CD4-positive, alpha-beta T cell treated with Interleukin-15 for 1 hour (primary cell): Measurements from ENCODE around the gene MYZAP.

Experiments
- DNase-seq: peaks from one replicate; pipeline ENCODE4 v3.0.0-alpha.2; 2020

Gene MYZAP

GRCh38 chr15:57631386-57632110 is 39.8 kb downstream of the MYZAP start:
- no peak for DNase-seq

- no peak for DNase-seq
These were observed 42.6 kb downstream of the MYZAP start for GRCh38 chr15:57634290-57634689.

- DNase-seq: no peak
These were observed 43.7 kb downstream of the MYZAP start for GRCh38 chr15:57635300-57635909.

- DNase-seq: no peak
These were observed 46.1 kb downstream of the MYZAP start for GRCh38 chr15:57637846-57638245.

DNA sequence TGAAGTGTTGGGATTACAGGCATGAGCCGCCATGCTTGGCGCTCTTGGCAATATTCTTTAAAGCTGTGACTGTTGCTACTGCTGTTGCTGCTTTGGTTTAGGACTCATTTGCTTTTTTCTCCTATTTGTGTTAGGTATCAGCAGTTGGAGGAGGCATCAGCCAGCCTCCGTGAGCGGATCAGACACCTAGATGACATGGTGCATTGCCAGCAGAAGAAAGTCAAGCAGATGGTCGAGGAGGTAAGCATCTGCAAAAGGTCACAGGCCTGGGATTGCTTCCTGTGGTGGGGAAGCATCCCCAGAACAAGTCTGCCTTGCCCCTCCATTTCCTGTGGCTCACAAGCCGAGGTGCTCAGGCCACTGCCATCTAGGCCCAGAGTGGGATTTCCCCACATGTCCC is 47.6 kb downstream of the MYZAP start:
- no peak for DNase-seq

- DNase-seq: no peak
These were observed 49.4 kb downstream of the MYZAP start for GRCh38 chr15:57640930-57641682.

- DNase-seq: no peak
These were observed 52.1 kb downstream of the MYZAP start for GRCh38 chr15:57643826-57644225.

DNA sequence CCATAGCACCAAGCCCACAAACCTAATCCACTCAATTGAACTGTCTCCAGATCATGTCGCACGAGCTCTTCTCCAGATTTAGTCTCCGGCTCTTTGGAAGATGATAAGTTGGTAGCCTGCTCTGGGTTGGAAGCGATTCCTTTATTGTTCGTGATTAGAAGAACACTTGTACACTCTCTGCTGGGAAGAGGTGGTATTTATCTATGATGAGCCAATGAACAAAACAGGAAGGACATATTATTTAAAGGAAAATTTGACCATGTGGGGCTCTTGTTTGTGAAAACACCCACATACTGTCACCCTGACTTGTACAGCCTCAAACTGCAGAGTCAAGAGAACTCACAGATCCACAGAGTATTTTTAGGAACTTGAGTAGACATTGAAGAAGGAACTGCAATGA is 54.4 kb downstream of the MYZAP start:
- DNase-seq: no peak

- no peak for DNase-seq
These were observed 55.5 kb downstream of the MYZAP start for GRCh38 chr15:57647071-57647790.

DNA sequence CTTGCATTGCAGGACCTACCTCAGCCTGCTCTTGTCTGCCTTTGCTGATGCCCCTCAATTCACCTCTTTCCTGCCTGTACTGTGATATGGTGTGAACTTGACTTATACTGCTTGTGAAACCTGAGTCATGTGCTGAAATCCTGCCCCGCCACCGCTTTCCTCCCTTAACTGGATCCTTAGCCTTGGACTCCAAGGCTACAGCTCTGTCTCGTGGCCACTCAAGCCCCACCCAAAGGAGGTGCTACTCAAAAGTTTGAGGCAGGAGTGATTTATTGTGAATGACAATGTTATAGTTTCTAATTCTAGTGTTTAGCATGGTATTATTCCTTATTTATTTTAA is 56.1 kb downstream of the MYZAP start:
- DNase-seq: no peak

- no peak for DNase-seq
These were observed 57.4 kb downstream of the MYZAP start for GRCh38 chr15:57649138-57649537.

DNA sequence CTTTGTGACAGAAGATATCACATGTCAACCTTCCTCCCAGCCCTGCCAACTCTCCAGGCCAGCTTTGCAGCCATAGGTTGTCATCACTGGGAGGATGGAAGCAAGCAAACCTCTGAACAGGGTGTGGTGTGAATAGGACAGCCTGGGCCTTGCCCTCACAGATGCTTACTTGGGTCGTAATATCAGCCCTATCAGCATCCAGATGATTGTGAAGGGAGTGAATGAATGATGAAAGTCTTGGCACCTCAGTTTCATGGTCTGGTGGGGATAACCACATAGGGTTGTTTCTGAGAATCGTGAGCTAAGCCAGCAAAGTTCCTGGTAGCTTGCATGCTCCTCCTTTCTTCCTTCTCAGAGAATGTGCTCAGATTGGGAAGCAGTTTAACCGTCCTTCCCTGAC is 59.7 kb downstream of the MYZAP start:
- no peak for DNase-seq

DNA sequence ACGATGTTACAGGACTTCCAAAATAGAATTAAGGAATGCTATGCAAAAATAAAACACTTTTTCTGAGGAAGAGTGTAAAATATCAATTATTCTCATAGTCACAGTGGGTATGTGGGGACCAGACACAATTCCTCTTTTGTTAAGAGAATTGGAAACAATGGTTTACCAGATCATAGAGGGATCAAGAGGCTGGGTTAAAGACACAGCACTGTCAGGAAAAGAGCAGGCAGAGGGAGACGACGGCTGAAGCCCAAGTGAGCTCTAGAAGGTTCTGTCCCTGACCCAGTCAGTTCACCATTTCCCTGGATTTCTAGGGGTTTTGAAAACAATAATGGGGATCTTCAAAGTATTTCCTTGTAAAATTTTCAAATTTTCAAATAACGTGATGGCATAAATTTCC is 60.8 kb downstream of the MYZAP start:
- DNase-seq: no peak

DNA sequence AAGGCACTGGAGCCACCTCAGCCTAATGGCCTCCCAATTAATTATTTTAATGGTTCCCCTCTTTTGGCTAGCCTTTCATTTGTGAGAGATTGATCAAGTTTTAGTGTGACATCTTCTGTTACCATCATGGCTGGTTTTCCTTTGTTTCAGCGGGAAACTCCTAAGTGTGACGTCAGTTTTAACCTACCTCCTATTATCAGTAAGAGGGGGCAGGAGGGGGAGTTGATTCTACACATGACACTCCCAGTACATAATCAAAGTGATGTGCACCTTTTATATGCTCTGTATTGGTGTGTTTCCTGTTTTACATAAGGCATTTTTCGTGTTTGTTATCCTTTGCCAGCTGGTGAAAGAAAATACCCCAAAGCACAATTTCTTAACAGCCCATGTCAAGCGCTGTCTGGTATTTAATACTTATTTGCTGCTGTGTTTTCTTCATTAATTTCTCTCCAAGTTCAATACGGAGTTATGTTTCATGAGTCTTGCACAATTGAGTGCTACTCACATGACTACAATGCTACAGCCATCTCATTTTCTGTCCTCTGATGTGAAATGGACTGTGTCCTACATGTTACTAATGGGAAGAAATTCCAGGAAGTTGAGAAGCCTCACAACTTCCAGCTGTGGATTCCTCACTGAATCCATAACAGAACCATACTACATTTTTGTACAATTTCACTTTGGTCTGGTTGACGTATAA is 62.6 kb downstream of the MYZAP start:
- no peak for DNase-seq

DNA sequence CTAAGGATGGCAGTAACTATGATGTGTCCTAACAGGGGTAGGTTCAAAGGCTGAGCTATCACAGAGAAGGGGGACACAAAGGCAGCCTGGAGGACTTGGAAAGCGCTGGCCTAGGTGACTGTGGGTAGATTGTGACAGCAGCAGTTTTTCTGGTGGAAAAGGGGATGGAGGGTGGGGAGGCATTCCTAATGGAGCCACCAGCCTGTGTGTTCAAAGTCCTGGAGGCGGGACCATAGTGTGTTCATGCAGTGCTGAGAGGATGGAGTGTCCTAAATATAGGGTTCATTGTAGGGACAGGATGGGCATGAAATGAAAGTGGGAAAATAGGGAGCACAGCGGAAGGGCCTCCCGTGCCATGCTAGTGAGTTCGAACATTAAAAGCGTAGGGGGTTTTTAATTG is 63.3 kb downstream of the MYZAP start:
- DNase-seq: no peak

DNA sequence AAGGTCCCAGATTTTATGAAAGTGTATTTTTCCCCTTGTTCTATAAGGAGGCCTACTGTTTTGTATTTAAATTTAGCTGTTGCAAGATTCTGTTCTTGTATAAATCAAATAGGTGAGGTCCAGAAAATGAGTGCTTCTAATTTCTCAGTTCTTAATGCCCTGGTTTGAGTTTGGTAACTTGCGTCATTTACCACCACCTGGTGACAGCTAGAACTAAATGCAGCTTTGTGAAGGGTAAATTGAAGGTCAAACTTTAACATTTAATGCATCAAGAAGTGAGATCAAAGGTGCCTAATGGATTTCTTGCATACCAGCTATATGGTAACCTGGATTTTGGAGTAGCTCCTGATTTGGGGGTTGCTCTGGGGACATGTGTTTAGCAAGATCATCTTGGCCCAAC is 64.1 kb downstream of the MYZAP start:
- DNase-seq: no peak

GRCh38 chr15:57656434-57656833 is 64.7 kb downstream of the MYZAP start:
- DNase-seq: no peak

DNA sequence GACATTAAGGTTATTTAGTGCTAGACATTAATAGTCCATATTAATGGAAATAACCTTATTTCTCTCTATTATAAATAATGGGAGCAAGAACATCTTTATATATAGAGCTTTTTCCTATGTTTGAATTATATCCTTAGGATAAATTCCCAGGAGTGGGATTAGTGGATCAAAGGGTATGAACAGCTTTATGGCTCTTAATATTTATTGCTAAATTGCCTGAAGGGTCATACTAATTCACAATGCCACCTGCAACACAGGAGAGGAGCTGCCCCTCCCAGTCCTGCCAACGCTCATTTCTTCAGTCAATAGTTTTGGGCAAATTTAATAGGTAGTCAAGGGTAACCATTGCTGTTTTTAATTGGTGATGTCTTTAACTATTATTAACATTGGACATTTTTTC is 65.9 kb downstream of the MYZAP start:
- DNase-seq: no peak

GRCh38 chr15:57662091-57662744 is 70.5 kb downstream of the MYZAP start:
- no peak for DNase-seq

DNA sequence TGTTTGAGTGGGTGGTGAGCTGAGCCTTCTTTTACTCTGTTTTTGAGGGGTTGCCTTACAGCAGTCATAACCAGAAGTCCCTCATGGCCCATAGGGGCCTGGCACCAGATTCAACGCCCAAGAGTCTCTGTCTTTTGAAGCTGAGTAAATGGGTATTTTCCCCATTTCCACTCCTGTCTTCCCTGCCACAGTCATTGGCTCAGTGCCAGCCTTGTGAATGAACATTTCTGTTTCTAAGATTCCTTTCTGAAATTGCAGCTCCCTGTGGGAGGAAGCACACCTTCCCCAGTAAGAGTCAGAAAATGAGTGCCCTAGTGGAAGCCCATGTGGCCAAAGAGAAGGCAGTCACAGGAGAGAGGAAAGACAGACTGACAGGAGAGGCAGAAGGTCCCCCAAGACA is 71.1 kb downstream of the MYZAP start:
- DNase-seq: no peak

DNA sequence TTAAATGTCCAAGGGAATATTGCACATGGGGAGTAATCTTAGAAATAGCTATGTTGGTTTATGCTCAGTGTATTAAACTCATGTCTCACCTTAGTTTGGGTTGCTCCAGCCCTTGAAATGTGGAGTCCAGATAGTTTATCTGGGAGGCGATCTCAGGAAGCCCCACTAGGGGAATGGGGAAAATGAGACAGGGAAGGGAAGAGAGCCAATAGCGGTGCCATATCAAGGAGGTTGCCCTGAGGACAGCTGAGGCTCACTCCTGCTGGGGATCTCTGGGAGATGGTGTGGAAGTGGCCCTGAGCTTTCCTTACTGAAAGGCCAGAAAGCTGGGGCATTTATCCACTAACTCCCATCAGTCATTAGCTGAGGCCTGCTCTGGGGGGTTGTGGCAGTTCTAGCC is 71.6 kb downstream of the MYZAP start:
- no peak for DNase-seq

DNA sequence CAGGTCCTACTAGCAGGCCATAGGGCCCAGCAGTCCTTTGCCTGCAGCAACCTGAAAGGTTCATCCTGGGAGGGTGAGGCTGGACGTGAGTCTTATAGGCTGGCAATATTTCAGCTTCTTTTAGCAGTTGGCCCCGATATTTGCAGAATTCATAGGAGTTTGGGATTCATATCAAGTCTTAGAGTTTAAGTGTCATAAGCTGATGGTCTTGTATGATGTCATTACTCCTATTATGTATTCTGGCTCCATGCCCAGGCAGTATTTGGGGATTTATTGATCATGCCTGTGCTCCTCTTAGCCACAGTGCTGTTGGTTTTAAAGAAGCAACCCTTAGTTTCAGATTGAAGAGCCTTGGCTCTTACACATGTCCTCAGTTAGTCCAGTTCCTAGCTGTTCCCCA is 73.5 kb downstream of the MYZAP start:
- DNase-seq: no peak

GRCh38 chr15:57665939-57666338 is 74.2 kb downstream of the MYZAP start:
- no peak for DNase-seq
